PFSK-1 (cell line): ENCODE data around the gene MLN.
A peak's percentile ranks its signal among the peaks of the same experiment; 100 is the strongest.

ENCODE experiments used
- FOXP2 ChIP-seq: optimal IDR thresholded peaks from 2 replicates; pipeline ENCODE3; 2011; ENCODE audit warnings: borderline replicate concordance, control low read depth, inconsistent platforms; ENCODE audit not compliant: insufficient read depth; ENCODE audit errors: extremely low read length, extremely low read depth
- POLR2AphosphoS5 ChIP-seq: IDR thresholded peaks from 2 replicates; pipeline ENCODE4 v1.6.1; 2012; ENCODE audit warnings: low read depth, mild to moderate bottlenecking, control low read depth, low read length, moderate library complexity
- TAF1 ChIP-seq: IDR thresholded peaks from 2 replicates; pipeline ENCODE4 v1.6.1; 2012; ENCODE audit warnings: low read length, control low read depth, borderline replicate concordance; ENCODE audit not compliant: insufficient read depth

- TF ChIP-seq POLR2AphosphoS5 (0 out of 2 replicates have a peak, but pooled peaks have one; percentile 41), FOXP2 (no peak), TAF1 (no peak)
Measured at GRCh38 chr6:33770833-33771145, 33.0 kb downstream of the MLN start.
